K562 (cell line): ENCODE results near the gene TMEM151A. TPM values are rescaled to one million over a fixed set of nuclear protein-coding genes. Genes with fewer than 3 reads are reported as not detected.
A peak's percentile ranks its signal among the peaks of the same experiment; 100 is the strongest.

Experiments
- ATF6 ChIP-seq: sonication (generic); formaldehyde crosslinking; IDR thresholded peaks from 2 replicates; pipeline ENCODE4 v1.4.0; 2020; ENCODE audit warnings: mild to moderate bottlenecking, missing genetic modification reagents
- HDAC8 ChIP-seq: fragments of 450-650 bp; IDR thresholded peaks from 2 replicates; pipeline ENCODE4 v1.6.1; 2016; ENCODE audit warnings: mild to moderate bottlenecking, missing genetic modification characterization, moderate library complexity, missing compliant biosample characterization
- NBN ChIP-seq: fragments of 450-650 bp; IDR thresholded peaks from 2 replicates; pipeline ENCODE4 v1.6.1; 2016; ENCODE audit warnings: low read depth, mild to moderate bottlenecking
- TAF1 ChIP-seq: IDR thresholded peaks from 2 replicates; pipeline ENCODE4 v1.6.1; 2011; ENCODE audit warnings: mild to moderate bottlenecking, low read length, moderate library complexity; ENCODE audit not compliant: insufficient read depth, control insufficient read depth, severe bottlenecking; ENCODE audit errors: extremely low read depth
- USF2 ChIP-seq: sonication (generic); formaldehyde crosslinking; IDR thresholded peaks from 2 replicates; pipeline ENCODE4 v1.5.0; 2020; ENCODE audit warnings: missing genetic modification reagents
- ZNF592 ChIP-seq: fragments of 450-650 bp; IDR thresholded peaks from 2 replicates; pipeline ENCODE4 v1.6.1; 2017; ENCODE audit warnings: antibody characterized with exemption, mild to moderate bottlenecking
- polyA plus RNA-seq, 8 experiments: library from polyadenylated mRNA; depleted of rRNA in 4 of 8; stranded (reverse) in 5 of 8; unstranded in 3 of 8; fragments of >200 nt; fragmentation: Nextera tagmentation in 2 of 8; fragmentation: Illumina TruSeq in 1 of 8; extraction: Ambion mirVana in 2 of 8; extraction: Trizol in 1 of 8; gene quantifications; 2 replicates each; pipeline versions ENCODE4 v1.2.1 to v1.2.3, GENCODE V29; 2011 to 2014; ENCODE audit warnings: inconsistent platforms in 1 of 8, missing spikeins in 1 of 8
- total RNA-seq, 7 experiments: library from RNA; depleted of rRNA in 6 of 7; stranded (reverse); fragments of >200 nt in 6 of 7; fragmentation: Illumina TruSeq in 2 of 7; extraction: Trizol in 2 of 7; gene quantifications; 2 replicates each; pipeline versions ENCODE4 v1.2.1 to v1.2.3, GENCODE V29; 2011 to 2021; ENCODE audit warnings: low replicate concordance in 1 of 7

The TMEM151A gene
- total and polyA plus RNA-seq, 9 of the 15 experiments (the other 6 are each of a cell fraction or from before 2014, with no cell fraction given) = not detected

- TF ChIP-seq ZNF592 (0 out of 2 replicates have a peak, but pooled peaks have one; percentile 25), HDAC8 (peak; percentile 51; the same call in 1 of the 2 replicates), USF2 (CRISPR knock-in tag) (no peak), TAF1 (peak; percentile 29), ATF6 (CRISPR knock-in tag) (no peak; the same call in 1 of the 2 replicates), NBN (peak; percentile 51; the same call in 1 of the 2 replicates)
Measured at GRCh38 chr11:66267379-66268243, 24.1 kb upstream of the TMEM151A start (continued).
